ENCODE results near the gene BCAS1.

BCAS1 gene

GRCh38 chr20:53981130-53981529 is 89.3 kb downstream of the BCAS1 start:
- Histone ChIP-seq H2AFZ (ENCODE audit: low read length) (no peak overlapping the region), H3K4me1 (ENCODE audit: low read length) (no peaks in the 10 kb centered on the region; the same call in 1 of the 2 replicates), H3K27me3 (replicated peaks; ENCODE audit: insufficient read depth, low read length) (no peaks in the 10 kb centered on the region), H4K20me1 (ENCODE audit: insufficient read depth, low read length) (no peaks in the 10 kb centered on the region), H3K36me3 (replicated peaks; ENCODE audit: insufficient read depth, low read length) (no peaks in the 10 kb centered on the region), H3K9me2 (replicated peaks; ENCODE audit: insufficient read depth, low read length) (no peaks in the 10 kb centered on the region), H3K9me3 (replicated peaks; ENCODE audit: insufficient read depth, low read length) (no peaks in the 10 kb centered on the region), H3K27ac (ENCODE audit: low read length) (no peak overlapping the region), H3F3A (ENCODE audit: insufficient read depth, low read length) (no peaks in the 10 kb centered on the region), H3K4me3 (ENCODE audit: low read length) (no peak overlapping the region), H3K79me2 (ENCODE audit: low read length) (no peaks in the 10 kb centered on the region), H3K4me2 (ENCODE audit: low read depth, low read length) (no peak overlapping the region), H3K9ac (ENCODE audit: low read length) (no peak overlapping the region)
- TF ChIP-seq EZH2phosphoT487 (IDR thresholded peaks at IDR 0.05; ENCODE audit: low read length), result no peak
- no peak for TF ChIP-seq CTCF (IDR thresholded peaks at IDR 0.05; ENCODE audit: low read length)
- no peak for TF ChIP-seq EZH2 (optimal IDR thresholded peaks at IDR 0.05; ENCODE audit: low read depth, low read length)
- DNase-seq, result no peak

- H3K4me3 ChIP-seq (ENCODE audit: low read length), result no peak overlapping the region
- H3K79me2 ChIP-seq (ENCODE audit: low read length), result no peaks in the 10 kb centered on the region
- no peaks in the 10 kb centered on the region for H3K36me3 ChIP-seq (replicated peaks; ENCODE audit: insufficient read depth, low read length)
- H3K27ac ChIP-seq (ENCODE audit: low read length), result no peak overlapping the region
- no peaks in the 10 kb centered on the region for H3K9me2 ChIP-seq (replicated peaks; ENCODE audit: insufficient read depth, low read length)
- H2AFZ ChIP-seq (ENCODE audit: low read length), result no peak overlapping the region
- H3K4me1 ChIP-seq (ENCODE audit: low read length), result no peaks in the 10 kb centered on the region; the same call in 1 of the 2 replicates
- no peaks in the 10 kb centered on the region for H3K9me3 ChIP-seq (replicated peaks; ENCODE audit: insufficient read depth, low read length)
- no peaks in the 10 kb centered on the region for H4K20me1 ChIP-seq (ENCODE audit: insufficient read depth, low read length)
- no peak overlapping the region for H3K4me2 ChIP-seq (ENCODE audit: low read depth, low read length)
- H3K9ac ChIP-seq (ENCODE audit: low read length), result no peak overlapping the region
- no peaks in the 10 kb centered on the region for H3F3A ChIP-seq (ENCODE audit: insufficient read depth, low read length)
- no peaks in the 10 kb centered on the region for H3K27me3 ChIP-seq (replicated peaks; ENCODE audit: insufficient read depth, low read length)
- no peak for DNase-seq
- no peak for TF ChIP-seq CTCF (IDR thresholded peaks at IDR 0.05; ENCODE audit: low read length)
- no peak for TF ChIP-seq EZH2phosphoT487 (IDR thresholded peaks at IDR 0.05; ENCODE audit: low read length)
- TF ChIP-seq EZH2 (optimal IDR thresholded peaks at IDR 0.05; ENCODE audit: low read depth, low read length), result no peak
Observed at GRCh38 chr20:53980031-53980465, 90.3 kb downstream of the BCAS1 start.

- TF ChIP-seq EZH2phosphoT487 (IDR thresholded peaks at IDR 0.05; ENCODE audit: low read length) (no peak), CTCF (IDR thresholded peaks at IDR 0.05; ENCODE audit: low read length) (no peak), EZH2 (optimal IDR thresholded peaks at IDR 0.05; ENCODE audit: low read depth, low read length) (no peak)
- no peaks in the 10 kb centered on the region for H3K27me3 ChIP-seq (replicated peaks; ENCODE audit: insufficient read depth, low read length)
Observed at GRCh38 chr20:53978497-53978896, 91.9 kb downstream of the BCAS1 start.

More at GRCh38 chr20:53978497-53978896, 91.9 kb downstream of the BCAS1 start:
- DNase-seq, result no peak
- H3K9ac ChIP-seq (ENCODE audit: low read length), result no peak overlapping the region
- no peaks in the 10 kb centered on the region for H3K9me2 ChIP-seq (replicated peaks; ENCODE audit: insufficient read depth, low read length)
- no peaks in the 10 kb centered on the region for H3K36me3 ChIP-seq (replicated peaks; ENCODE audit: insufficient read depth, low read length)
- no peaks in the 10 kb centered on the region for H3K9me3 ChIP-seq (replicated peaks; ENCODE audit: insufficient read depth, low read length)
- H3F3A ChIP-seq (ENCODE audit: insufficient read depth, low read length), result no peaks in the 10 kb centered on the region
- no peaks in the 10 kb centered on the region for H3K4me1 ChIP-seq (ENCODE audit: low read length)
- no peak overlapping the region for H3K4me3 ChIP-seq (ENCODE audit: low read length)
- no peak overlapping the region for H3K27ac ChIP-seq (ENCODE audit: low read length)
- no peaks in the 10 kb centered on the region for H3K79me2 ChIP-seq (ENCODE audit: low read length)
- no peak overlapping the region for H3K4me2 ChIP-seq (ENCODE audit: low read depth, low read length)
- H2AFZ ChIP-seq (ENCODE audit: low read length), result no peak overlapping the region
- no peaks in the 10 kb centered on the region for H4K20me1 ChIP-seq (ENCODE audit: insufficient read depth, low read length)
